ENCODE measurements around the gene TNFSF8.

- no peak for TF ChIP-seq CTCF (IDR thresholded peaks at IDR 0.05)
- no peak for TF ChIP-seq ZFX (IDR thresholded peaks at IDR 0.05; ENCODE audit: borderline replicate concordance)
These were observed 13.9 kb downstream of the TNFSF8 start for GRCh38 chr9:114916481-114916880.

All from 22Rv1 (cell line).